CD4-positive, alpha-beta memory T cell (primary cell): ENCODE data around the gene PSIP1. TPM values are rescaled to one million over a fixed set of nuclear protein-coding genes. Genes with fewer than 3 reads are reported as not detected.

Source experiments
- CTCF ChIA-PET: fragments of 350-600 bp; sonication (Branson Sonifier 250); formaldehyde crosslinking; loops from one replicate; lab custom pipeline; 2021; ENCODE audit warnings: inconsistent platforms; ENCODE audit not compliant: partially characterized antibody; lab: Charles Lee
- POLR2A ChIA-PET: fragments of 350-600 bp; sonication (Branson Sonifier 250); formaldehyde crosslinking; loops from one replicate; lab custom pipeline; 2021; ENCODE audit not compliant: partially characterized antibody; lab: Charles Lee
- DNase-seq, 5 donors: peaks; one replicate each; pipeline versions ENCODE4 v3.0.0 to v3.0.0-alpha.2; 2020 to 2022; ENCODE audit warnings: mixed read lengths in 1 of 5
- H3K27ac ChIP-seq: one replicate; pipeline ENCODE4 v1.7.0; 2013; ENCODE audit warnings: low read depth, low read length
- H3K27me3 ChIP-seq: 2 replicates; pipeline ENCODE4 v1.7.0; 2013; ENCODE audit warnings: mild to moderate bottlenecking, low read length, moderate library complexity; ENCODE audit not compliant: insufficient read depth
- H3K36me3 ChIP-seq: 2 replicates; pipeline ENCODE4 v1.7.0; 2013; ENCODE audit warnings: mild to moderate bottlenecking, low read length, moderate library complexity; ENCODE audit not compliant: insufficient read depth
- H3K4me1 ChIP-seq: 2 replicates; pipeline ENCODE4 v1.7.0; 2013; ENCODE audit warnings: mild to moderate bottlenecking, low read length, moderate library complexity; ENCODE audit not compliant: insufficient read depth
- H3K4me3 ChIP-seq, 2 donors: one replicate each; pipeline ENCODE4 v1.7.0; 2013; ENCODE audit warnings: low read length in 2 of 2, mild to moderate bottlenecking in 1 of 2
- H3K9me3 ChIP-seq, 2 donors: one replicate each; pipeline ENCODE4 v1.7.0; 2013; ENCODE audit warnings: low read length in 2 of 2, control low read depth in 1 of 2; ENCODE audit not compliant: control insufficient read depth in 1 of 2
- H3K27ac Mint-ChIP-seq, 7 donors: one replicate each; pipeline ENCODE4 v1.8.0; 2020 to 2021; ENCODE audit warnings: mixed read lengths in 7 of 7, mild to moderate bottlenecking in 6 of 7, inconsistent platforms in 3 of 7, moderate library complexity in 3 of 7
- H3K27me3 Mint-ChIP-seq, 2 donors: one replicate each; pipeline ENCODE4 v1.8.0; 2020 to 2021; ENCODE audit warnings: mixed read lengths in 2 of 2
- H3K36me3 Mint-ChIP-seq, 2 donors: one replicate each; pipeline ENCODE4 v1.8.0; 2020 to 2021; ENCODE audit warnings: mixed read lengths in 2 of 2, inconsistent platforms in 1 of 2, mild to moderate bottlenecking in 1 of 2
- H3K4me1 Mint-ChIP-seq, 4 donors: one replicate each; pipeline ENCODE4 v1.8.0; 2020 to 2021; ENCODE audit warnings: mixed read lengths in 4 of 4, mild to moderate bottlenecking in 1 of 4
- H3K4me3 Mint-ChIP-seq, 8 donors: one replicate each; pipeline ENCODE4 v1.8.0; 2020 to 2021; ENCODE audit warnings: mixed read lengths in 8 of 8, mild to moderate bottlenecking in 7 of 8, moderate library complexity in 6 of 8, inconsistent platforms in 3 of 8
- H3K9me3 Mint-ChIP-seq, 8 donors: one replicate each; pipeline ENCODE4 v1.8.0; 2020 to 2021; ENCODE audit warnings: mixed read lengths in 8 of 8, mild to moderate bottlenecking in 5 of 8, inconsistent platforms in 3 of 8, moderate library complexity in 1 of 8
- intact Hi-C: fragments of 100-400 bp; cut with micrococcal nuclease; formaldehyde crosslinking; loops from one replicate; pipeline ENCODE4 v1.15.1; 2023
- polyA plus RNA-seq, 2 donors: library from polyadenylated mRNA; unstranded; fragments of 300-500 nt; fragmentation: Illumina TruSeq; gene quantifications; one replicate each; pipeline ENCODE4 v1.2.3, GENCODE V29; 2021
- total RNA-seq, 2 experiments: library from RNA; stranded (reverse); gene quantifications; one replicate each; pipeline ENCODE4 v1.2.3, GENCODE V29; 2021

Gene PSIP1
- total and polyA plus RNA-seq, 4 experiments from 2014 or later, result 75.1 to 188 (median 163) TPM

- intact Hi-C loops, result loop anchor here (5.0 kb wide), 1 partner anchor 37 kb away; no protein-coding TSS in a partner anchor
- peaks cover 54 to 73% of the 10 kb centered on the region in 2 donors for H3K36me3 Mint-ChIP-seq
- H3K27me3 Mint-ChIP-seq, result no peaks in the 10 kb centered on the region
- POLR2A ChIA-PET, result interaction anchor here (0.8 to 2.1 kb wide), 2 partner anchors 9 to 41 kb away, joined by 5 to 9 read pairs; partner anchors contain the start of gene PSIP1
- peak overlapping the region in 4 of 7 donors; percentile 2 to 88 (median 31) for H3K27ac Mint-ChIP-seq
- Histone ChIP-seq H3K9me3 (no peaks in the 10 kb centered on the region), H3K4me1 (no peaks in the 10 kb centered on the region), H3K27me3 (no peaks in the 10 kb centered on the region), H3K4me3 (no peak overlapping the region), H3K27ac (no peak overlapping the region), H3K36me3 (peaks cover 42% of the 10 kb centered on the region)
- DNase-seq, result no peak
- CTCF ChIA-PET, result interaction anchor here (1.4 to 2.5 kb wide), 2 partner anchors 13 to 36 kb away, joined by 3 to 6 read pairs; no protein-coding TSS in a partner anchor
- H3K4me1 Mint-ChIP-seq, result peaks cover 5 to 20% (median 9%) of the 10 kb centered on the region in 4 donors
- H3K9me3 Mint-ChIP-seq, result no peaks in the 10 kb centered on the region
- H3K4me3 Mint-ChIP-seq, result no peak overlapping the region
Measured at GRCh38 chr9:15469862-15470261, 40.9 kb downstream of the PSIP1 start.

GRCh38 chr9:15469406-15469805 is 41.4 kb downstream of the PSIP1 start:
- Histone ChIP-seq H3K36me3 (peaks cover 42% of the 10 kb centered on the region), H3K27ac (no peak overlapping the region), H3K27me3 (no peaks in the 10 kb centered on the region), H3K9me3 (no peaks in the 10 kb centered on the region), H3K4me1 (no peaks in the 10 kb centered on the region), H3K4me3 (no peak overlapping the region)
- Mint-ChIP-seq H3K27me3 (no peaks in the 10 kb centered on the region), H3K4me3 (no peak overlapping the region), H3K27ac (peak overlapping the region in 1 of 7 donors; percentile 3), H3K4me1 (peaks cover 5 to 20% (median 8%) of the 10 kb centered on the region in 4 donors), H3K36me3 (peaks cover 59 to 75% of the 10 kb centered on the region in 2 donors), H3K9me3 (no peaks in the 10 kb centered on the region)
- intact Hi-C loops, result no loop called here
- POLR2A ChIA-PET, result interaction anchor here (0.6 to 2.1 kb wide), 3 partner anchors 9 to 286 kb away, joined by 3 to 9 read pairs (median 5); partner anchors contain the start of gene PSIP1
- CTCF ChIA-PET, result interaction anchor here (1.4 to 2.5 kb wide), 2 partner anchors 13 to 36 kb away, joined by 3 to 6 read pairs; no protein-coding TSS in a partner anchor
- DNase-seq, result no peak

GRCh38 chr9:15468145-15468544 is 42.6 kb downstream of the PSIP1 start:
- Histone ChIP-seq H3K4me1 (no peaks in the 10 kb centered on the region), H3K36me3 (peaks cover 45% of the 10 kb centered on the region), H3K27ac (no peak overlapping the region), H3K4me3 (no peak overlapping the region), H3K9me3 (no peaks in the 10 kb centered on the region), H3K27me3 (no peaks in the 10 kb centered on the region)
- intact Hi-C loops, result no loop called here
- CTCF ChIA-PET, result interaction anchor here (1.8 to 2.5 kb wide), 2 partner anchors 37 to 236 kb away, joined by 4 to 6 read pairs; no protein-coding TSS in a partner anchor
- peaks cover 2 to 13% (median 6%) of the 10 kb centered on the region in 4 donors for H3K4me1 Mint-ChIP-seq
- DNase-seq, result no peak
- no peaks in the 10 kb centered on the region for H3K27me3 Mint-ChIP-seq
- POLR2A ChIA-PET, result interaction anchor here (1.4 kb wide), 1 partner anchor 42 kb away, joined by 5 read pairs; no protein-coding TSS in a partner anchor
- H3K36me3 Mint-ChIP-seq, result peaks cover 51 to 76% of the 10 kb centered on the region in 2 donors
- H3K27ac Mint-ChIP-seq, result peak overlapping the region in 1 of 7 donors; percentile 52
- no peaks in the 10 kb centered on the region for H3K9me3 Mint-ChIP-seq
- no peak overlapping the region for H3K4me3 Mint-ChIP-seq

DNA sequence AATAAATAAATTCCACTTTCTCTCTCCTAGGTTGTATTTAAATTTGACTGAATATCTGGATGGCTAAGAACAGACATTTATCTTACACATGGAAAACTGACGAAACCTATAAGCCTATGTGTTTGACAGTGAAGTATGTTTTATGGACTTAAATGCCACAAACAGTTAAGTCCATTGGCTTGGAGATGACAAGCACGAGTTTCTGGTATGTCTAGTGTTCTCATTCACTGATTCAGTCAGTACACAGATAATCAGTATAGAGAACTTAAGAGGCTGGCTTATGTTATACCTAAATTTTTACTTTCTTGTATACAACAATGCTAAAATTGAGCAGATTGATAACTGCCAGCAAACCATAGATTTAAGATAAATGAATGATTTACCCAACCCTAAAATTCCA is 49.2 kb downstream of the PSIP1 start:
- no peak overlapping the region for H3K27ac ChIP-seq
- ChIA-PET CTCF (no interaction called here), POLR2A (interaction anchor here (0.6 kb wide), 1 partner anchor 24 kb away, joined by 3 read pairs; no protein-coding TSS in a partner anchor)
- no peaks in the 10 kb centered on the region for H3K9me3 ChIP-seq
- no peak overlapping the region for H3K4me3 ChIP-seq
- no peak for DNase-seq
- Mint-ChIP-seq H3K27me3 (no peaks in the 10 kb centered on the region), H3K27ac (no peak overlapping the region), H3K4me3 (no peak overlapping the region), H3K4me1 (peaks cover 0 to 2% (median under 1%) of the 10 kb centered on the region in 4 donors), H3K9me3 (no peaks in the 10 kb centered on the region), H3K36me3 (peaks cover 30 to 79% of the 10 kb centered on the region in 2 donors)
- intact Hi-C loops, result no loop called here
- H3K27me3 ChIP-seq, result no peaks in the 10 kb centered on the region
- peaks cover 17% of the 10 kb centered on the region for H3K36me3 ChIP-seq
- H3K4me1 ChIP-seq, result no peaks in the 10 kb centered on the region

GRCh38 chr9:15461056-15461455 is 49.7 kb downstream of the PSIP1 start:
- Histone ChIP-seq H3K4me3 (no peak overlapping the region), H3K36me3 (peaks cover 14% of the 10 kb centered on the region), H3K4me1 (no peaks in the 10 kb centered on the region), H3K27ac (no peak overlapping the region), H3K9me3 (no peaks in the 10 kb centered on the region), H3K27me3 (no peaks in the 10 kb centered on the region)
- Mint-ChIP-seq H3K4me1 (peaks cover 0 to 2% (median under 1%) of the 10 kb centered on the region in 4 donors), H3K27ac (no peak overlapping the region), H3K36me3 (peaks cover 27 to 76% of the 10 kb centered on the region in 2 donors), H3K9me3 (no peaks in the 10 kb centered on the region), H3K27me3 (no peaks in the 10 kb centered on the region), H3K4me3 (no peak overlapping the region)
- ChIA-PET CTCF (no interaction called here), POLR2A (interaction anchor here (0.6 to 1.2 kb wide), 2 partner anchors 9 to 25 kb away, joined by 3 to 5 read pairs; no protein-coding TSS in a partner anchor)
- intact Hi-C loops, result no loop called here
- DNase-seq, result no peak

- Histone ChIP-seq H3K36me3 (peaks cover 29% of the 10 kb centered on the region), H3K4me1 (no peaks in the 10 kb centered on the region), H3K4me3 (no peak overlapping the region), H3K9me3 (no peaks in the 10 kb centered on the region), H3K27me3 (no peaks in the 10 kb centered on the region), H3K27ac (no peak overlapping the region)
- no peaks in the 10 kb centered on the region for H3K9me3 Mint-ChIP-seq
- ChIA-PET POLR2A (no interaction called here), CTCF (no interaction called here)
- H3K27me3 Mint-ChIP-seq, result no peaks in the 10 kb centered on the region
- H3K4me1 Mint-ChIP-seq, result peaks cover 0 to 5% (median 2%) of the 10 kb centered on the region in 4 donors
- DNase-seq, result no peak
- intact Hi-C loops, result no loop called here
- H3K27ac Mint-ChIP-seq, result peak overlapping the region in 1 of 7 donors; percentile 29
- H3K4me3 Mint-ChIP-seq, result no peak overlapping the region
- peaks cover 23 to 55% of the 10 kb centered on the region in 2 donors for H3K36me3 Mint-ChIP-seq
Measured at GRCh38 chr9:15453956-15454355, 56.8 kb downstream of the PSIP1 start.

- intact Hi-C loops, result no loop called here
- H3K27ac Mint-ChIP-seq, result no peak overlapping the region
- peaks cover 55 to 74% of the 10 kb centered on the region in 2 donors for H3K36me3 Mint-ChIP-seq
- Histone ChIP-seq H3K4me3 (no peak overlapping the region), H3K4me1 (peaks cover 6% of the 10 kb centered on the region), H3K27me3 (no peaks in the 10 kb centered on the region), H3K36me3 (peaks cover 59% of the 10 kb centered on the region), H3K9me3 (no peaks in the 10 kb centered on the region), H3K27ac (no peak overlapping the region)
- no peaks in the 10 kb centered on the region for H3K9me3 Mint-ChIP-seq
- H3K4me3 Mint-ChIP-seq, result no peak overlapping the region
- CTCF ChIA-PET, result interaction anchor here (0.5 to 1.2 kb wide), 3 partner anchors 11 to 124 kb away, joined by 3 to 4 read pairs (median 3); partner anchors contain the start of gene SNAPC3
- POLR2A ChIA-PET, result no interaction called here
- no peaks in the 10 kb centered on the region for H3K27me3 Mint-ChIP-seq
- no peak for DNase-seq
- peaks cover 4 to 11% (median 7%) of the 10 kb centered on the region in 4 donors for H3K4me1 Mint-ChIP-seq
Measured at GRCh38 chr9:15444141-15444540, 66.6 kb downstream of the PSIP1 start.
